ENCODE measurements around the gene REP15. TPM values are rescaled to one million over a fixed set of nuclear protein-coding genes. Genes with fewer than 3 reads are reported as not detected.

Gene REP15
- polyA plus RNA-seq, 3 donors = not detected

- intact Hi-C loops (cut with micrococcal nuclease) = no loop called here
- H3K27ac Mint-ChIP-seq = no peak overlapping the region
- Histone ChIP-seq H3K4me2 (replicated peaks; ENCODE audit: extremely low read depth, low read length, poor library complexity, severe bottlenecking) (no peak overlapping the region), H3K27me3 (ENCODE audit: control insufficient read depth in 2 of 2, insufficient read depth in 2 of 2, low read length in 2 of 2) (no peaks in the 10 kb centered on the region), H3K27ac (ENCODE audit: low read depth in 1 of 2, low read length in 2 of 2) (no peak overlapping the region), H2AFZ (ENCODE audit: insufficient read depth, low read depth, low read length, poor library complexity, severe bottlenecking) (no peak overlapping the region), H4K20me1 (ENCODE audit: insufficient read depth, low read length) (no peaks in the 10 kb centered on the region), H3K4me1 (ENCODE audit: control insufficient read depth in 1 of 2, insufficient read depth in 2 of 2, low read length in 2 of 2) (no peaks in the 10 kb centered on the region), H3K9ac (ENCODE audit: insufficient read depth, low read length, poor library complexity, severe bottlenecking) (no peak overlapping the region), H3K79me2 (ENCODE audit: insufficient read depth, low read length) (no peaks in the 10 kb centered on the region), H3K36me3 (replicated peaks in 1 of 2; ENCODE audit: control insufficient read depth in 1 of 2, insufficient read depth in 2 of 2, low read length in 2 of 2) (no peaks in the 10 kb centered on the region), H3K9me3 (replicated peaks in 1 of 2; ENCODE audit: control insufficient read depth in 1 of 2, insufficient read depth in 1 of 2, low read length in 2 of 2) (no peaks in the 10 kb centered on the region), H3K4me3 (replicated peaks in 1 of 3; ENCODE audit: low read depth in 2 of 3, low read length in 3 of 3) (no peak overlapping the region)
- H3K9me3 Mint-ChIP-seq = no peaks in the 10 kb centered on the region
- WGBS (ENCODE audit: insufficient coverage) = no CpG with 5 or more reads among the region's 4 CpGs
- TF ChIP-seq, protein P1, sequence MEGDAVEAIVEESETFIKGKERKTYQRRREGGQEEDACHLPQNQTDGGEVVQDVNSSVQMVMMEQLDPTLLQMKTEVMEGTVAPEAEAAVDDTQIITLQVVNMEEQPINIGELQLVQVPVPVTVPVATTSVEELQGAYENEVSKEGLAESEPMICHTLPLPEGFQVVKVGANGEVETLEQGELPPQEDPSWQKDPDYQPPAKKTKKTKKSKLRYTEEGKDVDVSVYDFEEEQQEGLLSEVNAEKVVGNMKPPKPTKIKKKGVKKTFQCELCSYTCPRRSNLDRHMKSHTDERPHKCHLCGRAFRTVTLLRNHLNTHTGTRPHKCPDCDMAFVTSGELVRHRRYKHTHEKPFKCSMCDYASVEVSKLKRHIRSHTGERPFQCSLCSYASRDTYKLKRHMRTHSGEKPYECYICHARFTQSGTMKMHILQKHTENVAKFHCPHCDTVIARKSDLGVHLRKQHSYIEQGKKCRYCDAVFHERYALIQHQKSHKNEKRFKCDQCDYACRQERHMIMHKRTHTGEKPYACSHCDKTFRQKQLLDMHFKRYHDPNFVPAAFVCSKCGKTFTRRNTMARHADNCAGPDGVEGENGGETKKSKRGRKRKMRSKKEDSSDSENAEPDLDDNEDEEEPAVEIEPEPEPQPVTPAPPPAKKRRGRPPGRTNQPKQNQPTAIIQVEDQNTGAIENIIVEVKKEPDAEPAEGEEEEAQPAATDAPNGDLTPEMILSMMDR (IDR thresholded peaks at IDR 0.05) = no peak
- no peak for DNase-seq
- H3K4me3 Mint-ChIP-seq = no peak overlapping the region
- H3K36me3 Mint-ChIP-seq = no peaks in the 10 kb centered on the region
- no peaks in the 10 kb centered on the region for H3K27me3 Mint-ChIP-seq (ENCODE audit: low read depth in 3 of 3)
- peaks cover 5% of the 10 kb centered on the region for H3K4me1 Mint-ChIP-seq
Observed at GRCh38 chr12:27657296-27657695, 39.0 kb upstream of the REP15 start.

DNA sequence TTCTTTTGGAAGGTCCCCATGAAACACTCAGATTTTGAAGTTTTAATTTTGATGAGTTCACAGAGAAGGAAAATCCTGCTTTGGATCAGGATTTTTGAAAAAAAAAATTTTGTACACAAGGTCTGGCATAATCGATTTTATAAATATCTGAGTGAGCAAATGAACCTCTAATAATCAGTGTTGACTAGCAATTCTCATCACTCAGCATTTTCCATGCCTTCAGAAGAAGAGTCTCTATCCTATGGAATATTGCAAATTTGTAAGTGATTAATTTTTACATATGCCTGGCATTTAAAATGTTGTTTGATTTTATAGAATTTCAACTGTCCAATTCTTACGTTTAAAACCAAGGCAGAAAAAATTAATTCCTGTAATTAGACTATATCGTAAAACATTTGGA lies 30.5 kb upstream of the REP15 start:
- Mint-ChIP-seq H3K4me3 (no peak overlapping the region), H3K27ac (no peak overlapping the region), H3K36me3 (no peaks in the 10 kb centered on the region), H3K9me3 (peaks cover 0 to 3% (median 0%) of the 10 kb centered on the region in 7 donors), H3K4me1 (peaks cover 6% of the 10 kb centered on the region), H3K27me3 (ENCODE audit: low read depth in 3 of 3) (no peaks in the 10 kb centered on the region)
- H3K9ac ChIP-seq (ENCODE audit: insufficient read depth, low read length, poor library complexity, severe bottlenecking) = no peak overlapping the region
- no peak overlapping the region for H3K27ac ChIP-seq (ENCODE audit: low read depth in 1 of 2, low read length in 2 of 2)
- TF ChIP-seq, protein P1 (IDR thresholded peaks at IDR 0.05) = no peak
- no peaks in the 10 kb centered on the region for H4K20me1 ChIP-seq (ENCODE audit: insufficient read depth, low read length)
- no peaks in the 10 kb centered on the region for H3K27me3 ChIP-seq (ENCODE audit: control insufficient read depth in 2 of 2, insufficient read depth in 2 of 2, low read length in 2 of 2)
- no peaks in the 10 kb centered on the region for H3K9me3 ChIP-seq (replicated peaks in 1 of 2; ENCODE audit: control insufficient read depth in 1 of 2, insufficient read depth in 1 of 2, low read length in 2 of 2)
- no peaks in the 10 kb centered on the region for H3K79me2 ChIP-seq (ENCODE audit: insufficient read depth, low read length)
- H3K36me3 ChIP-seq (replicated peaks in 1 of 2; ENCODE audit: control insufficient read depth in 1 of 2, insufficient read depth in 2 of 2, low read length in 2 of 2) = no peaks in the 10 kb centered on the region
- H3K4me2 ChIP-seq (replicated peaks; ENCODE audit: extremely low read depth, low read length, poor library complexity, severe bottlenecking) = no peak overlapping the region
- DNase-seq = no peak
- no peak overlapping the region for H2AFZ ChIP-seq (ENCODE audit: insufficient read depth, low read depth, low read length, poor library complexity, severe bottlenecking)
- H3K4me3 ChIP-seq (replicated peaks in 1 of 3; ENCODE audit: low read depth in 2 of 3, low read length in 3 of 3) = no peak overlapping the region
- no CpG with 5 or more reads among the region's 3 CpGs for WGBS (ENCODE audit: insufficient coverage)
- intact Hi-C loops (cut with micrococcal nuclease) = no loop called here
- peaks cover 0 to 3% of the 10 kb centered on the region in 2 donors for H3K4me1 ChIP-seq (ENCODE audit: control insufficient read depth in 1 of 2, insufficient read depth in 2 of 2, low read length in 2 of 2)

Measured in CD14-positive monocyte (primary cell).